ENCODE measurements around the gene LAMA2.
A peak's percentile ranks its signal among the peaks of the same experiment; 100 is the strongest.

The LAMA2 gene

DNA sequence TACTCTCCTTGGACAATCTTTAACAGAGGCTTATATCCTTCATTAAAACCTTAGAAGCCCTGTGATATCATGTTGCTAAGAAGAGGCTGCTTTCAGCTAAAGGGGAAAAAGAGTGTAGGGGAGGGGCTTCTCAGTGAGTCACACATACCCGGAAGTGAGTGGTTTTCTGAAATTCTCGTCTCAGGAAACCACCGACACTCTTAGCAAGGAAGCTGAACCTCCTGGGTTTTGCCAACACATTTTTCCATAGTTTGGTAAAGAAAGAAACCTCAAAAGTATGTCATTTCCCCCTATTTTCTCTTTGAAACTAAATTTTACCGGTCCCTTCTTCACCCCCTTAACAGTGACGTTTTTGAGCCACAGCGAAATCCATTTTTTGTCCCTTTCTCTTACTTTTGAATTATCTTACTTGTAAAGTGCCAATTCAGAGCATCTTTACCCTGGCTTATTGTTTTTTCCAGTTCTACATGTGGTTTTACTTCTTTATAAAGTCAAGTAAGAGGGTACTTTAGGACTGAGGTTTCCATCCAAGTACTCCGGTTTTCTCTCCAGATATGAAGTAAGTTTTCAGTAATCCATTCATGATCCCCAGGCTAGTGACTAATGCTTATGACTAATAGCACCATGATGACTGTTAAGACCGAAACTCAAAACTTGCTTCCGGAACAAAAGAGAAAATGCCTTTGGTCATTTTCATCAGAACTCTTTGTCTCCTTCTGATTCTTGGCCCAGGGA lies 607.8 kb downstream of the LAMA2 start:
- peak overlapping the region; percentile 31 for H3K4me3 ChIP-seq (replicated peaks; ENCODE audit: low read depth, low read length)
- peak; percentile 95 for DNase-seq (ENCODE audit: extremely low read depth, low read depth)
- TF ChIP-seq, protein P1, sequence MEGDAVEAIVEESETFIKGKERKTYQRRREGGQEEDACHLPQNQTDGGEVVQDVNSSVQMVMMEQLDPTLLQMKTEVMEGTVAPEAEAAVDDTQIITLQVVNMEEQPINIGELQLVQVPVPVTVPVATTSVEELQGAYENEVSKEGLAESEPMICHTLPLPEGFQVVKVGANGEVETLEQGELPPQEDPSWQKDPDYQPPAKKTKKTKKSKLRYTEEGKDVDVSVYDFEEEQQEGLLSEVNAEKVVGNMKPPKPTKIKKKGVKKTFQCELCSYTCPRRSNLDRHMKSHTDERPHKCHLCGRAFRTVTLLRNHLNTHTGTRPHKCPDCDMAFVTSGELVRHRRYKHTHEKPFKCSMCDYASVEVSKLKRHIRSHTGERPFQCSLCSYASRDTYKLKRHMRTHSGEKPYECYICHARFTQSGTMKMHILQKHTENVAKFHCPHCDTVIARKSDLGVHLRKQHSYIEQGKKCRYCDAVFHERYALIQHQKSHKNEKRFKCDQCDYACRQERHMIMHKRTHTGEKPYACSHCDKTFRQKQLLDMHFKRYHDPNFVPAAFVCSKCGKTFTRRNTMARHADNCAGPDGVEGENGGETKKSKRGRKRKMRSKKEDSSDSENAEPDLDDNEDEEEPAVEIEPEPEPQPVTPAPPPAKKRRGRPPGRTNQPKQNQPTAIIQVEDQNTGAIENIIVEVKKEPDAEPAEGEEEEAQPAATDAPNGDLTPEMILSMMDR (IDR thresholded peaks at IDR 0.05; ENCODE audit: low read depth, low read length, missing control alignments) = no peak

DNA sequence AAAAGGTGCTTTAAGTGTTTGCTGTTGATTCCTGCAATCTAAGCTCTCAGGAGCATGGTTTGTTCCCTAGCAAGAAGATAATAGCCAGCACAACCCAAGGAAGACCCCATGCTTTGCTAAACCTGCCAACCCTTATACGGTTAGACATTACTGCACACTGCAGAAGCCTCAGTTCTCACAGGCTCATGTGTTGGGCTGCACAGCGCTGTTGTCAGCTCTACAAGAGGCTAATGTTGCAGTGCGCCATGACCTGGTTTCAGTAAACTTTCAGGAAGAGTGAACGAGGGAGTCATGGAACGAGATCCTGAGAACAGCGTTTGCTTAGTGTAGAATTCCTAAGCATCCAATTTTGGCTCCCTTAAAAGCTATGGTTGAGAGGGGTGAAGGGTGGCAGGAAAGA lies 608.5 kb downstream of the LAMA2 start:
- H3K4me3 ChIP-seq (replicated peaks; ENCODE audit: low read depth, low read length) = no peak overlapping the region
- TF ChIP-seq, protein P1 (IDR thresholded peaks at IDR 0.05; ENCODE audit: low read depth, low read length, missing control alignments) = no peak
- no peak for DNase-seq (ENCODE audit: extremely low read depth, low read depth)

DNA sequence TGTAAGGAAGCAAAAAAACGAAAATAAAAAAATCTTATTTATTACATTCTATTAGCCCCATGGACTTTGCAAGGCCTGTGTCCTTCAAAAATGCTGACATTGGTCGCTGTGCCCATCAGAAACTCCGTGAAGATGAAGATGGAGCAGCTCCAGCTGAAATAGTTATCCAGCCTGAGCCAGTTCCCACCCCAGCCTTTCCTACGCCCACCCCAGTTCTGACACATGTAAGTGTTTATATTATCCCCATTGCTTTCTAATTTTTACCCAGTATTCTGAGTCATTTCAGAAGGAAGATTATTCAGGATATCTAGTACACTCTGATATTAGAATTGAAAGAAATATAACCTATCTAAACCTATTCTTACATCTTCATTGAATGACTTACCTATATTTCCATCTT lies 609.3 kb downstream of the LAMA2 start:
- H3K4me3 ChIP-seq (replicated peaks; ENCODE audit: low read depth, low read length) = no peak overlapping the region
- no peak for DNase-seq (ENCODE audit: extremely low read depth, low read depth)
- TF ChIP-seq, protein P1 (IDR thresholded peaks at IDR 0.05; ENCODE audit: low read depth, low read length, missing control alignments) = no peak

DNA sequence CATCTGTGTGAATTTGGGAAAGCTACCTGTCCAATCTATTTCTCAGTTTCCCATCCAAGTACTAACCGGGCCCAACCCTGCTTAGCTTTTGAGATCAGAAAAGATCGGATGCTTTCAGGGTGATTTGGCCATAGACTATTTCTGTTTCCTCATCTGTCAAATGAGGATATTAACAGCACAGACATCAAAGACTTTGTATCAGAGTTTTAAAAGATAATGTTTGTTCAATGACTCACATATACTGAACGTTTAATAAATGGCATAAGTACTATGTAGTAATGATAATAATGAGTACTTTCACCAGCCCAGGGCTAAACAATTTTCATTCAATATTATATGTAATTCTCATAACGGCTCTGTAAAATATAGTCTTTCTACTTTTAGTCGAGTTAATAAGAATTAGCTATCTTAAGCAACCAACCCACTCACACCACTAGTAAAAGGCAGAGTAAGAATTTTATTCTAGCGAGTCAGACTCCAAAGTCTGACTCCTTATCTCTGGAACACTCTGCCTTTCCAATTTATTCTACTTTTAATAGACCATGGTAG lies 610.5 kb downstream of the LAMA2 start:
- no peak for DNase-seq (ENCODE audit: extremely low read depth, low read depth)
- no peak overlapping the region for H3K4me3 ChIP-seq (replicated peaks; ENCODE audit: low read depth, low read length)
- TF ChIP-seq, protein P1 (IDR thresholded peaks at IDR 0.05; ENCODE audit: low read depth, low read length, missing control alignments) = no peak

DNA sequence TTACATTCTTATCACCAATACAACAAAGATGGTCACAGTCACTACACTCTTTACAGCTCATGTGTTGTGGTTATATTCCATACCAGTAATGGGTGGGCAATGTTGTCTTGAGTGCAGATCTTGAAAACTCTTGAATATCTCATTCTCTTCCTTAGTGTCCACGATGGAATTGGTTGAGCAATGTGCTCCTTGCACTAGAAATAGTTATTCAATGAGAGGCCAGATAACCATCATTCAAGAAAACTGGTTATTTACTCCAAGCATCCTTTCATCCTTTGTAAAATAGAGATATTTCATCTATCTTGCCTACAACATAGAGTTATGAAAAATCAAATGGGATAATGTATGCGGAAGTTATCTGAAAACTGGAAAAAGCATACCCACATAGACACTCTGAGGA lies 611.2 kb downstream of the LAMA2 start:
- TF ChIP-seq, protein P1 (IDR thresholded peaks at IDR 0.05; ENCODE audit: low read depth, low read length, missing control alignments) = no peak
- H3K4me3 ChIP-seq (replicated peaks; ENCODE audit: low read depth, low read length) = no peak overlapping the region
- DNase-seq (ENCODE audit: extremely low read depth, low read depth) = no peak

DNA sequence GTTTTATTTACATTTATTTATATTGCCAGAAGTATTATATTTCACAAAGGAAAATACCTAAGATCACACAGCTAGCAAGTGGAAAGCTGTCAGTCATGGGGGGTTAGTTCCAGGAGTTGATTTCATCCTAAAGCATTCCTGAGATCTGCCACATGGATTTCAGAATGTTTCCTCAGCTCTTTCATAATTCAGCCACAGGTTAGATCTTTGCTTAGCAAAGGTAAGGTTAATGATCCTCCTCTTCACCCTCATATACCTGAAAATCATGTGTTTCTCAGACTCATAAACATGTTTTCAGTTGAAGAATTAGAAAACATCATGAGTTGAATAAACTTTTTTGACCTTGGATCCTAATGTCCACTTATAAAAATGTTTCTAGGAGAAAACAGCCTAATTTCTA lies 611.6 kb downstream of the LAMA2 start:
- H3K4me3 ChIP-seq (replicated peaks; ENCODE audit: low read depth, low read length) = no peak overlapping the region
- TF ChIP-seq, protein P1 (IDR thresholded peaks at IDR 0.05; ENCODE audit: low read depth, low read length, missing control alignments) = no peak
- DNase-seq (ENCODE audit: extremely low read depth, low read depth) = no peak

Data from HFF-Myc (cell line).